Measurements from ENCODE around the gene ATP1B3. TPM values are rescaled to one million over a fixed set of nuclear protein-coding genes. Genes with fewer than 3 reads are reported as not detected.

Gene ATP1B3
- total RNA-seq, 1 donor from 2014 or later, result 161 TPM

DNA sequence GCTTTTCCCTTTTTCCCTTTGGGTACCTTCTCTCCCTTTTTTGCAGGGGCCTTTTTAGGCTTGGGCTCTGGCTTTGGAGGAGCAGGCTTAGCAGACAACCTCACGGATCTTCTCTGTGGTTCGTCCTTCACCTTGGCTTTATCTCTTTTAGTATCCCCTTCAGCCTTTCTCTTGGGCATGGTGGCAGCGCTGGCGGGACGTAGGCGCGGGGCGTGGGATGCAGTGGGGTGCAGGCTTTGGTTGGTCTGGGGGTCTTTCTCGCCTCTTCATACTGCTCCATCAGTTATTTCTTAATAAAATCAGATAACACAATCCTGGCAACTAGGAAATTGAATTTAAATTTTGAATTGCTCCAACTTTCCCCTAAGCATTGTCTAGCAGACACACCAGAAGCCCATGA is 11.3 kb upstream of the ATP1B3 start:
- TF ChIP-seq, protein P1, sequence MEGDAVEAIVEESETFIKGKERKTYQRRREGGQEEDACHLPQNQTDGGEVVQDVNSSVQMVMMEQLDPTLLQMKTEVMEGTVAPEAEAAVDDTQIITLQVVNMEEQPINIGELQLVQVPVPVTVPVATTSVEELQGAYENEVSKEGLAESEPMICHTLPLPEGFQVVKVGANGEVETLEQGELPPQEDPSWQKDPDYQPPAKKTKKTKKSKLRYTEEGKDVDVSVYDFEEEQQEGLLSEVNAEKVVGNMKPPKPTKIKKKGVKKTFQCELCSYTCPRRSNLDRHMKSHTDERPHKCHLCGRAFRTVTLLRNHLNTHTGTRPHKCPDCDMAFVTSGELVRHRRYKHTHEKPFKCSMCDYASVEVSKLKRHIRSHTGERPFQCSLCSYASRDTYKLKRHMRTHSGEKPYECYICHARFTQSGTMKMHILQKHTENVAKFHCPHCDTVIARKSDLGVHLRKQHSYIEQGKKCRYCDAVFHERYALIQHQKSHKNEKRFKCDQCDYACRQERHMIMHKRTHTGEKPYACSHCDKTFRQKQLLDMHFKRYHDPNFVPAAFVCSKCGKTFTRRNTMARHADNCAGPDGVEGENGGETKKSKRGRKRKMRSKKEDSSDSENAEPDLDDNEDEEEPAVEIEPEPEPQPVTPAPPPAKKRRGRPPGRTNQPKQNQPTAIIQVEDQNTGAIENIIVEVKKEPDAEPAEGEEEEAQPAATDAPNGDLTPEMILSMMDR (IDR thresholded peaks at IDR 0.05), result no peak
- DNase-seq, result no peak
- ATAC-seq, result no peak
- Histone ChIP-seq H3K4me1 (peaks cover 12% of the 10 kb centered on the region), H3K36me3 (no peaks in the 10 kb centered on the region), H3K4me3 (no peak overlapping the region), H3K27ac (no peak overlapping the region), H3K9me3 (no peaks in the 10 kb centered on the region), H3K27me3 (no peaks in the 10 kb centered on the region)
- intact Hi-C loops (cut with DNase I), result no loop called here

DNA sequence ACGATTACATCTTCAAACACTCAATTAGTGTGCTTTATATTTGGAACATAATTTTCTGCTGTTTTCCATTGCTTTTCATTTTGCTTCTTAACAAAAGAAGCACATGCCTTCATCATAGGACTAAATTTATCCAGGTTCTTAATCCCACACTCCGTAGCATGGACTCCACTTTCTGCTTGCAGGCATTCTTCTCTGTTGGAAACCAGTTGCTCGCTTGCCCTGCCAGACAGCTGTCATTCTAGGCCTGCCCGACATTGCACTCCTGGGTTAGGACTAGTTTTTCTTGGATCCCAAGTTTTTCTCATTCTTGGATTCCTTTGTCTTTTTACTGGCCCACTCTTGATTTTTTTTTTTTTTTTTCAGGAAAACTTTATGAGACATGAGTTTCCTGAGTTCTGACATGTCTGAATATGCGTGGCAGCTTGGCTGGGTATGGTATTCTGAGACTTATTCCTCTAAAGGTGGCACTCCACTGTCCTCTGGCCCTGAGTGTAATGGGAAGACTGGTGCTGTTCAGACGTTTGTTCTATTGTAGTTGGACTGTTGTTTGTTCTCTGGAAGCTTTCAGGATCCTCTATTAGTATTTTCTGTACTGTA is 6.3 kb upstream of the ATP1B3 start:
- ATAC-seq (no peak), DNase-seq (no peak)
- no peaks in the 10 kb centered on the region for H3K27me3 ChIP-seq
- H3K4me3 ChIP-seq, result no peak overlapping the region
- no peak overlapping the region for H3K27ac ChIP-seq
- no peaks in the 10 kb centered on the region for H3K36me3 ChIP-seq
- TF ChIP-seq, protein P1 (IDR thresholded peaks at IDR 0.05), result no peak
- H3K4me1 ChIP-seq, result peaks cover 2% of the 10 kb centered on the region
- no peaks in the 10 kb centered on the region for H3K9me3 ChIP-seq
- intact Hi-C loops (cut with DNase I), result no loop called here

DNA sequence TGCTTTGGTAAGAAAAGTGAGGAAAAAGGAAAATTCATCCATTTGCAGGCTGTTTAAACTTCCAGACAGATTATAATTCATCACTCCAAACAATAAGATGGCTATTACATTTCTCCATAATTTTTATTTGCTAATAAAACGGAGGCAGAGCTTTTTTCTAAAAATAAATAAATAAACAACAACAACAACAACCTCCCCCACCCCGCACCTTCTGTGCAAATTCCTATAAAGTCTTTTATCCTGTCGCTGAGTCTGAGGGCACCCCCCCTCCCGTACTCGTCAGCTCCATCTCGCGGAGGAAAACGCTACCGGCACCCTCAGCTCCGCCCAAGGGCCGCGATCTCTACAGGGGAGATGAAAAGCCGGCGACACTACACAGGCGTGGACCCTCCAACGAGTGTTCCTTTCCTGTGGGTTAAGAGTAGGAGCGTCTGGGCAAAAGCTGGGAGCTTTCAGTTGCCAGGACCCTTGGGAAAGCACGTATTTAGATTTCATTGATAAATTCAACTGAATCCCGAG is 1.0 kb upstream of the ATP1B3 start:
- DNase-seq, result peak; percentile 92
- intact Hi-C loops (cut with DNase I), result no loop called here

DNA sequence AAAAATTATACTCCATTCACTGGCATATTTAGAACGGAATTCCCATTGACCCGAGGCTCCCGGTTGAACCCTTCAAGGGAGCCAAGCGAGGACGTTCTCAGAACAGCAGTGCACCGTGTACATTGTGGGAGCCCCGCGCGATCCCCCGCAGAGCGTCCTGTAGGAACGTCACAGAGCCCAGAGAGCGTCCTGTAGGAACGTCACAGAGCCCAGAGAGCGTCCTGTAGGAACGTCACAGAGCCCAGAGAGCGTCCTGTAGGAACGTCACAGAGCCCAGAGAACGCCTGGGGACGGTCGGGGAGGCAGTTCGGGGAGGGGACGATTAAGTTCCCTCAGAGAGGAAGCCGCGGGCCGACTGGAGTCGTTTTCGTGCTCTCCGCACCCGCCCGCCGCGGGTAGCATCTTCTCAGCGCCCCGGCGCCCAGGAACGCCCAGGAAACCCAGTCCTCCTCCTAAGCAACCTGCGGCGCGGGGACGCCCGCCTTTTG is 506 bp upstream of the ATP1B3 start:
- Histone ChIP-seq H3K4me1 (peaks cover 21% of the 10 kb centered on the region), H3K36me3 (no peaks in the 10 kb centered on the region), H3K27ac (peak overlapping the region; percentile 99), H3K27me3 (no peaks in the 10 kb centered on the region), H3K9me3 (no peaks in the 10 kb centered on the region), H3K4me3 (peak overlapping the region; percentile 86)
- DNase-seq, result peak; percentile 88
- TF ChIP-seq, protein P1 (IDR thresholded peaks at IDR 0.05), result no peak
- intact Hi-C loops (cut with DNase I), result no loop called here
- ATAC-seq, result peak; percentile 68

More for the DNA sequence above, 1.0 kb upstream of the ATP1B3 start:
- peaks cover 21% of the 10 kb centered on the region for H3K4me1 ChIP-seq
- peak overlapping the region; percentile 99 for H3K27ac ChIP-seq
- peak; percentile 85 for ATAC-seq
- H3K4me3 ChIP-seq, result peak overlapping the region; percentile 86
- H3K36me3 ChIP-seq, result no peaks in the 10 kb centered on the region
- no peaks in the 10 kb centered on the region for H3K27me3 ChIP-seq
- no peaks in the 10 kb centered on the region for H3K9me3 ChIP-seq
- TF ChIP-seq, protein P1 (IDR thresholded peaks at IDR 0.05), result peak; percentile 85

DNA sequence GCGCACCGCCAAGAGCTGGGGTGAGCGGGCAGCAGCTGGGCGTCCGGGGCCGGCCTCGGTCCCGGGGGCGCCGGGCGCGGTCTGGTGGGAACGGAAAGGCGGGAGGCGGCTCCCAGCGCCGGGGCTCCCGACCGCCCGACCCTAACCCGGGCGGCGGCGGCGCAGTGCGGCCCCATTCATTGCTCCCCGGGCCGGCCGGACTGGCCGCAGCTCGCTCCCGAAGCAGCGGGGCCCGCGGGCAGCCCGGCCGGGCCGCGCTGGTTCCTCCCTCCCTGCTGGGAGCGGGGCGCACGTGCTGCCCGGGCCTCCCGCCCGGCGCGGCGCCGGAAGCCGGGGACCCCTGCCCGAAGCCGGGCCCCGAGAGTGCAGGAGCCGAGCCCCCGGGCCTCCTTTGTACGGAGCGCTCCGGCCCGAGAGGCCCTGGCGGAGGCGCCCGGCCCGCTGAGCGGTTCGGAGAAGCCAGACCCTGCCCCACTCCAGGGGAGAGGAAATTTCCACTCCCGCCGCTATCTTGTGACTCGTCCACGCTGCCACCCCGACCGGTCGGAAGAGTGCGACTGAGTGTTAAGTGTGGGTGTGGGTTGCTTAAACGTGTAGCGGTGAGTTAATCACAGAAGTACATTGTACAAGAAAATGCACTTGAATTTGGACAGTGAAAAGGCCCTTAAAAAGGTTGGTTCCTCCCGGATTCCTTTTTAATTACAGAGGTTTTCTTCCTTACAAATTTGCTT is 613 bp downstream of the ATP1B3 start:
- Histone ChIP-seq H3K4me1 (peaks cover 21% of the 10 kb centered on the region), H3K36me3 (no peaks in the 10 kb centered on the region), H3K27ac (peak overlapping the region; percentile 99), H3K4me3 (peak overlapping the region; percentile 86), H3K9me3 (no peaks in the 10 kb centered on the region), H3K27me3 (no peaks in the 10 kb centered on the region)
- intact Hi-C loops (cut with DNase I), result no loop called here
- ATAC-seq, result peak; percentile 64
- peak; percentile 86 for DNase-seq
- TF ChIP-seq, protein P1 (IDR thresholded peaks at IDR 0.05), result no peak
